Measurements from ENCODE around the gene SPANXN2.
"Not testable (repeated sequence)": the region's sequence is repeated elsewhere in the genome, so short reads cannot be mapped to it uniquely, and the experiment has no call there.

Gene SPANXN2

GRCh38 chrX:143720652-143721051 is at the start of gene SPANXN2:
TSS of gene SPANXN2 (minus strand) at chrX:143720752. CDS start at chrX:143720668, 84 bp downstream.
- not testable (repeated sequence) for DNase-seq (ENCODE audit: low spot score)

- no peak for DNase-seq (ENCODE audit: low spot score)
These were observed 48.4 kb upstream of the SPANXN2 start for GRCh38 chrX:143768976-143769375.

GRCh38 chrX:143767789-143768188 is 47.2 kb upstream of the SPANXN2 start:
- DNase-seq (ENCODE audit: low spot score): not testable (repeated sequence)

- DNase-seq (ENCODE audit: low spot score): no peak
These were observed 37.3 kb upstream of the SPANXN2 start for GRCh38 chrX:143757887-143758286.

GRCh38 chrX:143757375-143757774 is 36.8 kb upstream of the SPANXN2 start:
- DNase-seq (ENCODE audit: low spot score): no peak

- no peak for DNase-seq (ENCODE audit: low spot score)
These were observed 33.6 kb upstream of the SPANXN2 start for GRCh38 chrX:143754183-143754582.

GRCh38 chrX:143733866-143734265 is 13.3 kb upstream of the SPANXN2 start:
- DNase-seq (ENCODE audit: low spot score): no peak

GRCh38 chrX:143726296-143726695 is 5.7 kb upstream of the SPANXN2 start:
- no peak for DNase-seq (ENCODE audit: low spot score)

- DNase-seq (ENCODE audit: low spot score): no peak
These were observed 19.1 kb downstream of the SPANXN2 start for GRCh38 chrX:143701460-143701859.

GRCh38 chrX:143694885-143695284 is 25.7 kb downstream of the SPANXN2 start:
- no peak for DNase-seq (ENCODE audit: low spot score)

- DNase-seq (ENCODE audit: low spot score): no peak
These were observed 37.1 kb downstream of the SPANXN2 start for GRCh38 chrX:143683486-143683885.

GRCh38 chrX:143674926-143675325 is 45.6 kb downstream of the SPANXN2 start:
- no peak for DNase-seq (ENCODE audit: low spot score)

GRCh38 chrX:143669395-143669794 is 51.2 kb downstream of the SPANXN2 start:
- no peak for DNase-seq (ENCODE audit: low spot score)

GRCh38 chrX:143664302-143664701 is 56.2 kb downstream of the SPANXN2 start:
- DNase-seq (ENCODE audit: low spot score): peak; percentile 11

GRCh38 chrX:143663755-143664154 is 56.8 kb downstream of the SPANXN2 start:
- no peak for DNase-seq (ENCODE audit: low spot score)

All from cerebellar cortex (tissue), 1 donor.